ENCODE measurements around the gene NDUFA11. TPM values are rescaled to one million over a fixed set of nuclear protein-coding genes. Genes with fewer than 3 reads are reported as not detected.

The NDUFA11 gene
- polyA plus RNA-seq, 3 donors, result 188 to 552 (median 396) TPM

DNA sequence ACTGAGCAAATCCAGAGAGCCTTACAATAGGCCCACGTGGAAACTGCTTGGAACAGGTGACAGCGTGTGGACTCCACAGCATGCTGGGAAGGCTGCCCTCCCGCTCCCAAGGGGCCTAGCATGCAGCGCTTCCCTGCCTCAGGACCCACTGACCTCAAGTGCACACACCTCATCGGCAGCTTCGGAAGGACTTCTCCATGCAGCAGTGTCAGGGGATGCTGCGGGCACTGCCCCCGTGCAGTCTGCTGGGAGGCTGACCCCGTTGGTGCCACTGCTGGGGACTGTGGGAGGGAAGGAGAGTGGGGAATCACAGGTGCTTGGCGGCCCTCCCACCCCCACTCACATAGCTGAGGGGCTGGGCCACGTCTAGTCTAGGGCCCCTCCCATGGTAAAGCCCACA, 27.7 kb upstream of the NDUFA11 start:
- no peaks in the 10 kb centered on the region for H3K79me2 ChIP-seq (ENCODE audit: insufficient read depth, low read length)
- no peak overlapping the region for H3K9ac ChIP-seq (ENCODE audit: insufficient read depth, low read length, poor library complexity, severe bottlenecking)
- Mint-ChIP-seq H3K27ac (peak overlapping the region in 1 of 7 donors; percentile 6), H3K27me3 (ENCODE audit: low read depth in 3 of 3) (peaks cover 0 to 2% (median 0%) of the 10 kb centered on the region in 3 donors), H3K36me3 (peaks cover 78 to 95% of the 10 kb centered on the region in 2 donors), H3K4me3 (no peak overlapping the region), H3K4me1 (no peaks in the 10 kb centered on the region), H3K9me3 (no peaks in the 10 kb centered on the region)
- H3K27ac ChIP-seq (ENCODE audit: low read depth in 1 of 2, low read length in 2 of 2), result no peak overlapping the region
- no peak overlapping the region for H3K4me2 ChIP-seq (replicated peaks; ENCODE audit: extremely low read depth, low read length, poor library complexity, severe bottlenecking)
- peaks cover 89 to 99% of the 10 kb centered on the region in 2 donors for H3K36me3 ChIP-seq (replicated peaks in 1 of 2; ENCODE audit: control insufficient read depth in 1 of 2, insufficient read depth in 2 of 2, low read length in 2 of 2)
- WGBS (ENCODE audit: insufficient coverage), result 100% methylated on average over 6 of the region's 11 CpGs
- no peaks in the 10 kb centered on the region for H3K27me3 ChIP-seq (ENCODE audit: control insufficient read depth in 2 of 2, insufficient read depth in 2 of 2, low read length in 2 of 2)
- no peak for DNase-seq
- no peaks in the 10 kb centered on the region for H3K9me3 ChIP-seq (replicated peaks in 1 of 2; ENCODE audit: control insufficient read depth in 1 of 2, insufficient read depth in 1 of 2, low read length in 2 of 2)
- no peak overlapping the region for H3K4me3 ChIP-seq (replicated peaks in 1 of 3; ENCODE audit: low read depth in 2 of 3, low read length in 3 of 3)
- H2AFZ ChIP-seq (ENCODE audit: insufficient read depth, low read depth, low read length, poor library complexity, severe bottlenecking), result no peak overlapping the region
- intact Hi-C loops (cut with micrococcal nuclease), result no loop called here
- H4K20me1 ChIP-seq (ENCODE audit: insufficient read depth, low read length), result peaks cover 23% of the 10 kb centered on the region
- no peaks in the 10 kb centered on the region for H3K4me1 ChIP-seq (ENCODE audit: control insufficient read depth in 1 of 2, insufficient read depth in 2 of 2, low read length in 2 of 2)
- TF ChIP-seq, protein P1, sequence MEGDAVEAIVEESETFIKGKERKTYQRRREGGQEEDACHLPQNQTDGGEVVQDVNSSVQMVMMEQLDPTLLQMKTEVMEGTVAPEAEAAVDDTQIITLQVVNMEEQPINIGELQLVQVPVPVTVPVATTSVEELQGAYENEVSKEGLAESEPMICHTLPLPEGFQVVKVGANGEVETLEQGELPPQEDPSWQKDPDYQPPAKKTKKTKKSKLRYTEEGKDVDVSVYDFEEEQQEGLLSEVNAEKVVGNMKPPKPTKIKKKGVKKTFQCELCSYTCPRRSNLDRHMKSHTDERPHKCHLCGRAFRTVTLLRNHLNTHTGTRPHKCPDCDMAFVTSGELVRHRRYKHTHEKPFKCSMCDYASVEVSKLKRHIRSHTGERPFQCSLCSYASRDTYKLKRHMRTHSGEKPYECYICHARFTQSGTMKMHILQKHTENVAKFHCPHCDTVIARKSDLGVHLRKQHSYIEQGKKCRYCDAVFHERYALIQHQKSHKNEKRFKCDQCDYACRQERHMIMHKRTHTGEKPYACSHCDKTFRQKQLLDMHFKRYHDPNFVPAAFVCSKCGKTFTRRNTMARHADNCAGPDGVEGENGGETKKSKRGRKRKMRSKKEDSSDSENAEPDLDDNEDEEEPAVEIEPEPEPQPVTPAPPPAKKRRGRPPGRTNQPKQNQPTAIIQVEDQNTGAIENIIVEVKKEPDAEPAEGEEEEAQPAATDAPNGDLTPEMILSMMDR (IDR thresholded peaks at IDR 0.05), result no peak

- Histone ChIP-seq H4K20me1 (ENCODE audit: insufficient read depth, low read length) (peaks cover 13% of the 10 kb centered on the region), H3K9ac (ENCODE audit: insufficient read depth, low read length, poor library complexity, severe bottlenecking) (no peak overlapping the region), H3K27ac (ENCODE audit: low read depth in 1 of 2, low read length in 2 of 2) (no peak overlapping the region), H3K36me3 (replicated peaks in 1 of 2; ENCODE audit: control insufficient read depth in 1 of 2, insufficient read depth in 2 of 2, low read length in 2 of 2) (peaks cover 93 to 99% of the 10 kb centered on the region in 2 donors), H3K4me3 (replicated peaks in 1 of 3; ENCODE audit: low read depth in 2 of 3, low read length in 3 of 3) (no peak overlapping the region), H3K79me2 (ENCODE audit: insufficient read depth, low read length) (no peaks in the 10 kb centered on the region), H3K4me2 (replicated peaks; ENCODE audit: extremely low read depth, low read length, poor library complexity, severe bottlenecking) (no peak overlapping the region), H3K4me1 (ENCODE audit: control insufficient read depth in 1 of 2, insufficient read depth in 2 of 2, low read length in 2 of 2) (no peaks in the 10 kb centered on the region), H3K27me3 (ENCODE audit: control insufficient read depth in 2 of 2, insufficient read depth in 2 of 2, low read length in 2 of 2) (no peaks in the 10 kb centered on the region), H2AFZ (ENCODE audit: insufficient read depth, low read depth, low read length, poor library complexity, severe bottlenecking) (no peak overlapping the region), H3K9me3 (replicated peaks in 1 of 2; ENCODE audit: control insufficient read depth in 1 of 2, insufficient read depth in 1 of 2, low read length in 2 of 2) (no peaks in the 10 kb centered on the region)
- H3K36me3 Mint-ChIP-seq, result peaks cover 83 to 95% of the 10 kb centered on the region in 2 donors
- H3K4me3 Mint-ChIP-seq, result no peak overlapping the region
- DNase-seq, result no peak
- intact Hi-C loops (cut with micrococcal nuclease), result no loop called here
- no peaks in the 10 kb centered on the region for H3K4me1 Mint-ChIP-seq
- peak overlapping the region in 2 of 7 donors; percentile 44 to 48 for H3K27ac Mint-ChIP-seq
- H3K9me3 Mint-ChIP-seq, result no peaks in the 10 kb centered on the region
- 96% methylated on average over 11 of the region's 14 CpGs for WGBS (ENCODE audit: insufficient coverage)
- H3K27me3 Mint-ChIP-seq (ENCODE audit: low read depth in 3 of 3), result no peaks in the 10 kb centered on the region
- TF ChIP-seq, protein P1 (IDR thresholded peaks at IDR 0.05), result no peak
Observed at GRCh38 chr19:5929625-5930024, 26.0 kb upstream of the NDUFA11 start.
